Suppressor macrophage (primary cell): ENCODE results near the gene SERINC2.
A peak's percentile ranks its signal among the peaks of the same experiment; 100 is the strongest.

Experiments
- DNase-seq, 4 experiments: peaks; one replicate each; pipeline ENCODE4 v3.0.0-alpha.2; 2020 to 2022

SERINC2 gene

DNA sequence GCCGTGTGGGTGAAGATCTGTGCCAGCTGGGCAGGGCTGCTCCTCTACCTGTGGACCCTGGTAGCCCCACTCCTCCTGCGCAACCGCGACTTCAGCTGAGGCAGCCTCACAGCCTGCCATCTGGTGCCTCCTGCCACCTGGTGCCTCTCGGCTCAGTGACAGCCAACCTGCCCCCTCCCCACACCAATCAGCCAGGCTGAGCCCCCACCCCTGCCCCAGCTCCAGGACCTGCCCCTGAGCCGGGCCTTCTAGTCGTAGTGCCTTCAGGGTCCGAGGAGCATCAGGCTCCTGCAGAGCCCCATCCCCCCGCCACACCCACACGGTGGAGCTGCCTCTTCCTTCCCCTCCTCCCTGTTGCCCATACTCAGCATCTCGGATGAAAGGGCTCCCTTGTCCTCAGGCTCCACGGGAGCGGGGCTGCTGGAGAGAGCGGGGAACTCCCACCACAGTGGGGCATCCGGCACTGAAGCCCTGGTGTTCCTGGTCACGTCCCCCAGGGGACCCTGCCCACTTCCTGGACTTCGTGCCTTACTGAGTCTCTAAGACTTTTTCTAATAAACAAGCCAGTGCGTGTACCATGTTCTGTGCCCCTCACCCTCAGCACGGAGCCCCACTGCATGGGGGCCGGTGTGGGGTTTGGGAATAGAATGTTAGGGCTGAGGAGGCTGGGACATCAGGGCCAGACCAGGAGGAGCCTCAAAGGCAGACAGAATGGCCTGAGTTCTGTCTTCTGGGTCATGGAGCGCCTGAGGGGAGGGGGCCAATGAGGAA is 21.3 kb downstream of the SERINC2 start:
- no peak for DNase-seq

GRCh38 chr1:31434979-31435378 is 22.0 kb downstream of the SERINC2 start:
- DNase-seq: peak in 2 of 4 experiments; percentile 7 to 21

DNA sequence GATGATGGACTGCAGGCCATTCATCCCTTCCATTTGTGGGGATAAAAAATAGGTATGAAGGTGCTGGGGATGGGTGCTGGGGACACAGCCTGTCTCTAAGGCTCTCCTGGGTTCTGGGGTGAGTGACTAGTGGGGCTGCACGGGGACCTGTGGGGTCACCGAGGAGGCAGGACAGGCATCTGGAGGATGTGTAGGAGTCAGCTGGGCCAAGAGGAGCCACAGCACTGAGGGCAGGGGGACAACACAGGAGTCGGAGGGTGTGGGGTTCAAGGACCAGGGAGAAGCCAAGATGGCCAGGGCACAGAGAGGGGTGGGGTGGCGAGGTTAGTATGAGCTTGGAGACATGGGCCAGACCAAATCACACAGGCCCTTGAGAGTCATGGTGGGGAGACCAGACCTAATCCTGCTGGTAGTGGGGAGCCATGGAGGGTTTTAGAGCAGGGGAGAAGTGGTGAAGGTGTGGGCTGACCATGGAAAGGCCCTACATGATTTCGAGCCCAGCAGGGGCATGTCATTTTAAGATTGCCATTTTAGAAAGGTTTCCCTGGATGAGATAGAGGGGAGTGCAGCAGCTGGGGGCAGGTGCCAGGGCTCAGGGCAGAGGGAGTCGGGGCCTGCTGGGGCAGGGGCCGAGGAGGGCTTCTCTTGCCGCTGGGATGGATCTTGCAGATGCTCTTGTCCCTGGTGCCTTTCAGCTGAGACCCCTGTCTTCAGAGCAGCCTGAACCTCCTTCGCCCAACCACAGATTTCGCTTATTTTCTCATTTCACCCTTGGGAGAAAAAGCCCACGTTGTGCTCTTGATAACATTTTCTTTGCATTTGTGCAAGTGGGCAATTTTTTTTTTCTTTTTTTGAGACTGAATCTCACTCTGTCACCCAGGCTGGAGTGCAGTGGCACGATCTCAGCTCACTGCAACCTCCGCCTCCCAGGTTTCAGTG is 22.7 kb downstream of the SERINC2 start:
- DNase-seq: no peak

DNA sequence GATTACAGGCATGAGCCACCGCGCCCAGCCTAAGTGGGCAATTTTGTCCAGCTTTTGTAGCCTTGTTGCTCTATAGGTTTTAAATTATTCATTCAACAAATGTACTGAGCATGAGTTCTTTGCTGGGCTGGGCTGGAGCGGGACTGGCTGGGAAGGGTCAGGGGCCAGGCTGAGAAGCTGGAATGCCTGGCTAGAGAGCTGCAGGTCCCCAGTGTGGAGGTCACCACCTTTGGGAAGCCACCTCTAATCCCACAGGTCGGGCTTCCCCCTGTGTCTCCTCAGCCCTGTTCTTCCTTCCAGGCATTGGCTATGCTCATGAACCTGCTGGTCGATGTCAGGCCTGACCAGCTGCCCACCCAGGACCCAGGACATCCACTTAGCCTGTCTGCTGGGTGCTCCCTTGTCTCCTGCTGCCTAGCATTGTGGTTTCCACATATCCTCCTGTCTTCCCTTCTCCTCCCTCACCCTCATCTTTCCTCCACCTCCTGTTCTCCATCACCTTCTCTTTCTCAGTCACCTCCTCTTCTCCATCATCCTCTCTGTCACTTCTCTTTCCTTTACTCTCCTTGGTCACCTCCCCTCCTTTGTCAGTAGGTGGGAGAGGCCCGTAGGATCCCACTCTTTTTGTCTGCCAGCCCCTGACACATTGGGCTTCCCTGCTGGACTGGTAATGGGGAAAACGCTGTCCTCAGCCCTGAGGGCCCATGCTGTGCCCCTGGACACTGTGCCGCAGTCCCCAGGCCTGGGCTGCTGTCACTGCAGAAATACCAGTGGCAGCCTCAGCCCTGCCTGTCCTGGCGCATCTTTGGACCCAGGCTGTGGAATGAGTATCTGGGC is 23.8 kb downstream of the SERINC2 start:
- DNase-seq: no peak

DNA sequence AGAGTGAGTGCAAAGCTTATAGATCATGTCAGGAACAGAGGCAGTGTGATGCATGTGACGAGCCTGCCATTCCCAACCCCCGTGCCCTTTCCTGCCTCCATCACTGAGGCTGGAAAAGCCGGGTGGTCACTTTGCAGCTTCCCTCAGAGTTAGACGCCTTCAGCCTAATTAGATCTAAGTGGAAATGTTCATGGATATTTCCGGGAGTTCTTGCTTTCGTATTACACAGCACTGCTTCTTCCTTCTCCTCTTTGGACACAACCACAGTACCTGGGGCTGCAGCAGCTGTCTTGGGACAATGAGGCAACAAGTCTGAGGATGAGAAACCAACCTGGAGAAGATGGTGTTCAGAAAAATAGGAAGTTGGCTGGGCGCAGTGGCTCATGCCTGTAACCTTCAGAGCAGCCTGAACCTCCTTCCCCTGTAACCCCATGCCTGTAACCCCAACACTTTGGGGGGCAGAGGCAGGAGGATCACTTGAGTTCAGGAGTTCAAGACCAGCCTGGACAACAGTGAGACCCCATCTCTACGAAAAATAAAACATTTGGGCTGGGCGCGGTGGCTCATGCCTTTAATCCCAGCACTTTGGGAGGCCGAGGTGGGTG is 24.5 kb downstream of the SERINC2 start:
- DNase-seq: no peak

GRCh38 chr1:31439276-31439675 is 26.3 kb downstream of the SERINC2 start:
- DNase-seq: no peak

GRCh38 chr1:31441073-31441472 is 28.1 kb downstream of the SERINC2 start:
- DNase-seq: no peak

GRCh38 chr1:31441558-31441957 is 28.5 kb downstream of the SERINC2 start:
- no peak for DNase-seq

- no peak for DNase-seq
Measured at GRCh38 chr1:31441970-31442647, 29.1 kb downstream of the SERINC2 start.

DNA sequence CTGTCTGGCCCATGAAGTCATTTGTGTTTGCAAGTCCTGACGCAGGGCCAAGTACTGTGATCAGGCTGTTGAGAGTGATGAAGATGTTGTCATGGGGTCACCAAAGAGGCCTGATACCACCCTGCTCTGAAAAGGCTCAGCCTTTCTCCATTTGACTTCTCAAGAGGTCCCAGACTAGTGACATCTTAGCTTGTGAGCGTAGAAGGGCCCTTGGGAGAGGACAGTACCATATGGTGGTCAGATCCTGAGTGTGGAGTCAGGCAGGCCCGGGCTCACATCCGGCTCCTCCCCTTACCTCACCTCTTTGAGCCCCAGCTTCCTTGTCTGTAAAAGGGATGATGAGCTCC is 29.6 kb downstream of the SERINC2 start:
- no peak for DNase-seq

DNA sequence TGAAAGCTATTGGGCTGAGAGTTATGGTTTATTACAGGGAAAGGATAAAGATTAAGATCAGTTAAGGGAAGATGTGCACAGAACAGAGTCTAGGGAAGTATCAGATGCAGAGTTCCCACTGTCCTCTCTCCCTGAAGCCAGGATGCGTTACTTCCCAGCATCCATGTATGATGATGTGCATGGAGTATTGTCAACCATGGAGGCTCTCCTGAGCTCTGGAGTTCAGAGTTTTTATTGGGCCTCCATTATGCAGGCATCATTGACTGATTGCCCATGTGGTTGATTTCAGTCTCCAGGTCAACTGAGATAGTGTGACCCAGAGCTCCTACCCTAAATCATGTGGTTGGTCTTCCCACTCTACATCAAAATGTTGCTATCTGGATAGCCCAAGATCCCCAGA is 30.7 kb downstream of the SERINC2 start:
- DNase-seq: no peak

DNA sequence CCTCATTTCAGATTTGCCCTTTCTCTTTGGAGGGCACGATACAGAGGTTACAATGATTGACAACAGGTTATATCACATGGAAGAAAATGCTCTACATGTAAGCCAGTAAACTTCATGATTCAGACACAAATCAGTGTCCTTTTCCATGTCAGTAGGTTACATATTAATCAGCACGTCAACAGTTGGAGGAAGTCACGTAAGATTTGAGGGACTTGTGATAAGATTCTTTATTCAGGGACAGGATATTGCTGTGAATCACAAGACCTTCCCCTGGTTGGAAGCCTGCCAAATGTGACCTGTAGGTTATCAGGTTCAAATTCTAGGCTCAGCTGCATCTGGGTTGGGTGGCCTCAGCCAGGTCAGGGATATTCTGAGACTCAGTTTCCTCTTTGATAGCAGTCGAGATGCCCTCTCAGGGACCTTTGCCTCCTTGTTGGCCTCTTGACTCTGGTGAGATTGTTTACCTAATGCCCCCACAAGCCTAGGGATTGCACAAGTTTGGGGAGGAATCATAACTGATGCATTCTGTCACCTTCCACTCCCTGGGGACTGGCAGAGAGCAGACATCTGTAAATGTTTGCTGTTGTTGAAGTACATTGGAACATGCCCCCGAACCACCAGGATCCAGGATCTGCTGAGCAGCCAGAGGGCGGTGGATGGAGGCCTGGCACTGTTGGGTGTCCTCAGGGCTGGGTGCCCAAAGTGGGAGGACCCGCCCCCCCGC is 31.9 kb downstream of the SERINC2 start:
- DNase-seq: peak in 2 of 4 experiments; percentile 28 to 45

DNA sequence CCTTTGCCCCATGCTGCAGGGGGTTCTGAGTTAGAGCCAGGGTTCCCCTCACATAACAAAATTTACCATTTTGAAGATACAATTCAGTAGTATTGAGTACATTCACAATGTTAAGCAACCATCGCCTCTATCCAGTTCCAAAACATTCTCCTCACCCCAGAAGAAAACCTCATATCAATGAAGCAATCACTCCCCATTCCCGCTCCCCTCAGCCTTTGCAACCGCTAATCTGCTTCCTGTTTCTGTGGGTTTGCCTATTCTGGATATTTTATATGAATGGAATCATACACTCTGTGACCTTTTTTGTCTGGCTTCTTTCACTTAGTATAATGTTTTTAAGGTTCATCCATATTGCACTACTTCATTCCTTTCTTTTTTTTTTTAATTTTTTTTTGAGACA is 32.9 kb downstream of the SERINC2 start:
- peak; percentile 35 to 54 (median 49) for DNase-seq

- no peak for DNase-seq
Measured at GRCh38 chr1:31447210-31447609, 34.2 kb downstream of the SERINC2 start.

DNA sequence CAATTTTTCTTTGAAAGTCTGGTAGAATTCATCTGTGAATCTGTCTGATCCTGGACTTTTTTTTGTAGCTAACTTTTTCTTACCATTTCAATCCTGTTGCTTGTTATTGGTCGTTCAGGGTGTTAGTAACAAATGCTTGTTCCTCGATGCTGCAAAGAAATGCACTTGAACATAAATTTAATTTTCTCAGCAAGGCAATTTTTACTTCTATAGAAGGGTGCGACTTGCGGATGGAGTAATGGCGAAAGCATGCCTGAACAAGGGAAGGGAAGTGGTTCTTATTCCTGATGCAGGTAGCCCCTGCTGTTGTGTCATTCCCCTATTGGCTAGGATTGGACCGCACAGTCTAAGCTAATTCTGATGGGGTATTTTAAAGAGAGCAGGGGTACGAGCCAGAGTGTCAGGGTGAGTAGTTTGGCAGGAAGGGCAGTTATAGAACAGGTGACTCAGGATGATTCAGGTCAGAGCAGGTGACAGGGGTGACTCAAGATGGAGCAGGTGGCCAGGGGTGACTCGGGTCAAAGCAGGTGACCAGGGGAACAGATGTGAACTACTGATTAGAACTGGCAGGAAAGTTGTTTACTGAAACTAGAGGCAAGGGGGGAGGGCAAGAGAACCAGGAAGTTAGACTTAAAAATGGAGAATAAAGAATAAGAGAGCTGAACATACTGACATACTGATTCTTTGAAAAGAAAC is 40.5 kb downstream of the SERINC2 start:
- no peak for DNase-seq

- peak in 2 of 4 experiments; percentile 24 for DNase-seq
Measured at GRCh38 chr1:31458287-31458896, 45.4 kb downstream of the SERINC2 start.

GRCh38 chr1:31460027-31460426 is 47.0 kb downstream of the SERINC2 start:
- peak in 2 of 4 experiments; percentile 20 to 57 for DNase-seq

DNA sequence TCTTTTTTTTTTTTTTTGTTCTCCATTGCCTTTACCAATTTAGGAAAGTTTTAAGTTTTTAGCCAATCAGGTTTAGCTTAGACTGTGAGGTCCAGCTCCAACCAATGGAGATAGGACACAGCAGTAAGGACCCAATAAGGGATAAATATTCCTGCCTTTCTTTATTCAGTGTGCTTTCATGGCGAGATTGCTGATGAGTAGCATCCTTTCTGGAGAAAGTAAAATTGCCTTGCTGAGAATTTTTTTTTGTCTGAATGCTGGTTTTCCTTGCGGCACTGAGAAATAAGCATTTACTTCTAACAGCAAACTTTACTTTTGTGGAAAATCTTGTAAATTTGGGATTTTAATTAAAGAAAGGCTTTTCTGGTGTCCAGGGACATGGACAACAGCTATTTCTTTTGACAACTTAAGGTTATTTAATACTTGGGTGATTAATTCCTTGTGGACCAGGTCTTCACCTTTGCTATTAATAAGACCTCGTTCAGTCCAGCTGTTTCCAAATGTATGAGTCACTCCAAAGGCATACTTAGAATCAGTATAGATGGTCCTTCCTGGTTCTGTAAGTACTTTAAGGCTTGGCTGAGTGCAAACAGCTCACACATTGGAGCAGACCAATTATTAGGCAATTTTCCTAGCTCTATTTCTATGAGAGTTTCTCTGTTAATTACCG is 54.1 kb downstream of the SERINC2 start:
- DNase-seq: no peak

DNA sequence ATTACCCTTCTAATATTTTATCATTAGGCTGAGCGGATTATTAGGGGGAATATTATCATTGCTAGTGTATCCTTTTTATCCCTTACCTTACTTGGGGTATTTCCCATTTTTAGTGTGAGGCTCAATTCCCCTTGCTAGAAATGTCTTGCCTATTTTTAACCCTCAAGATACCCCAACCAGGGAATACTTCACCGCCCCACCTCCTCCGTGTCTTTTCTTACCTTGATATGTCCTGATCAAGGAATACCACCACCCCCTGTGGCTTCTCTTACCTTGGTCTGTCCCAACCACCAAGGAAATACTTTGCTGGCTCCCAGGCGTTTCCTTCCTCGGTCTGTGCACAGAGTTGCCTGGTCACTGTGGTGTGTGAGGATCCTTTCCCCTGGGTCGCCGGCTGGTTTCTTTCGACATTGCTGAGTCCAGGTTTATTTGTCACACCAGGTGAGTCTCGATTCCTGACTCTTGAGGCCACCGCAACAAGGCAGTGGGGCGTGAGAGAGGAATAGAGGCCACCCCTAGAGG is 57.8 kb downstream of the SERINC2 start:
- no peak for DNase-seq
